ENCODE results near the gene CDH4.

The CDH4 gene

GRCh38 chr20:61778495-61778863 is 526.4 kb downstream of the CDH4 start:
- DNase-seq (ENCODE audit: low spot score) = no peak
- TF ChIP-seq, protein P1, sequence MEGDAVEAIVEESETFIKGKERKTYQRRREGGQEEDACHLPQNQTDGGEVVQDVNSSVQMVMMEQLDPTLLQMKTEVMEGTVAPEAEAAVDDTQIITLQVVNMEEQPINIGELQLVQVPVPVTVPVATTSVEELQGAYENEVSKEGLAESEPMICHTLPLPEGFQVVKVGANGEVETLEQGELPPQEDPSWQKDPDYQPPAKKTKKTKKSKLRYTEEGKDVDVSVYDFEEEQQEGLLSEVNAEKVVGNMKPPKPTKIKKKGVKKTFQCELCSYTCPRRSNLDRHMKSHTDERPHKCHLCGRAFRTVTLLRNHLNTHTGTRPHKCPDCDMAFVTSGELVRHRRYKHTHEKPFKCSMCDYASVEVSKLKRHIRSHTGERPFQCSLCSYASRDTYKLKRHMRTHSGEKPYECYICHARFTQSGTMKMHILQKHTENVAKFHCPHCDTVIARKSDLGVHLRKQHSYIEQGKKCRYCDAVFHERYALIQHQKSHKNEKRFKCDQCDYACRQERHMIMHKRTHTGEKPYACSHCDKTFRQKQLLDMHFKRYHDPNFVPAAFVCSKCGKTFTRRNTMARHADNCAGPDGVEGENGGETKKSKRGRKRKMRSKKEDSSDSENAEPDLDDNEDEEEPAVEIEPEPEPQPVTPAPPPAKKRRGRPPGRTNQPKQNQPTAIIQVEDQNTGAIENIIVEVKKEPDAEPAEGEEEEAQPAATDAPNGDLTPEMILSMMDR (conservative IDR thresholded peaks at IDR 0.05; ENCODE audit: low read depth) = no peak
- no peak overlapping the region for H3K27ac ChIP-seq
- CTCF ChIA-PET = interaction anchor here (0.8 to 0.9 kb wide), 2 partner anchors 31 to 115 kb away, joined by 3 read pairs; no protein-coding TSS in a partner anchor
- POLR2A ChIA-PET (ENCODE audit: low non-redundant PET) = no interaction called here

DNA sequence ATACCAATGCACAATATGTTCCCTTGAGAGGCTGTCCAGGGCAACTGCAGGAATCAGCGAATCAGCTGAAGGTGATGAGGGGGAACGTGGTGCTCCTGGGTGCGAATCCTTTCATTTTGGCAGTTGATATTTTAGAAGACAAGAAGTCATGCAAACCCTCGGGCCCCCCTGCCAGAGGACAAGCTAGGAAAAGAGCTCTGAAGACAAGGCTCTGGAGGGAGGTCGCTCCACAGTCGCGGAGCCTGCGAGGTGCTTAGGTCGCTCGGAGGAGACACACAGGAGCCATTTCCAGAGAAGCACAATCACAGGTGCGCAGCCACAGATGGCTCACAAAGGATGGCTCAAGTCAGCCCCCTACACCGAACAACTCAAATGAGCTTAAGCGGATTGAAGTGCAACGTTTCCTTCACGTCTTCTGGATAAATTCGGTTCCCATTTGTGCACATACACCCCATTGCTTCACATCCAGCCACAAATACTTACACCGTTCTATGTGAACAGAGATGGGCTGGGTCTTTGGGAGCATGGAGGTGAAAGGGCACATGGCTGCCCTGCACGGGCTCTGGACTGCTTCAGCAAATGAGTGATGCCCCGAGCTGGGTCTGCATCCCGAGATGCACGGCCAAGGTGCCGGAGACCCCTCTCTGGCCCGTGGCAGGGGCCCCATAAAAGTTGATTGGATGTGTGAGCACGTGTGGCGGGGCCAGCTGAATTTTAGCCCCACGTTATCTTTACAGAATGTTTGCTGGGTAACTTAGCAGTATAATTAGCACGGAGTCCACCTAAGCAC is 527.3 kb downstream of the CDH4 start:
- CTCF ChIA-PET = interaction anchor here (0.6 to 0.9 kb wide), 3 partner anchors 20 to 114 kb away, joined by 3 read pairs; no protein-coding TSS in a partner anchor
- H3K27ac ChIP-seq = no peak overlapping the region
- no peak for DNase-seq (ENCODE audit: low spot score)
- TF ChIP-seq, protein P1 (conservative IDR thresholded peaks at IDR 0.05; ENCODE audit: low read depth) = no peak
- POLR2A ChIA-PET (ENCODE audit: low non-redundant PET) = no interaction called here

DNA sequence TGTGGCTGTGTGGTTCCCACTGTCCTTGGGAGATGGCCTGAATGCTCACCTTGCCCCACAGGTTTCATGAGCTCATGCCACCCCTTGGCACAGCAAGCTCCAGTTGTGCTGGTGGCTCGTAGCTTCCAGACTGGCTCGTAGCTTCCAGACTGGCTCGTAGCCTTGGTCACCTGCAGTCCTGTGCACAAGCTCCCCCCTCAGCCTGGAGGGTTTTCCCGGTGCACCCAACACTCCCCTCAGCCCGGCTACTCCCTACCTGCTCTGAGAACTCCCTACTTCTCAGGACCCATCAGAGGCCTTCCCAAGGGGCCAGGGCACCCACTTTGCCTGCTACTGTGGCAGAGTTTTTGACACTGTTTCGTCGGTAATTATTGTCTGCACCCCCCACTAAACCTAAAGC is 528.0 kb downstream of the CDH4 start:
- no peak overlapping the region for H3K27ac ChIP-seq
- TF ChIP-seq, protein P1 (conservative IDR thresholded peaks at IDR 0.05; ENCODE audit: low read depth) = no peak
- POLR2A ChIA-PET (ENCODE audit: low non-redundant PET) = no interaction called here
- DNase-seq (ENCODE audit: low spot score) = no peak
- CTCF ChIA-PET = no interaction called here

DNA sequence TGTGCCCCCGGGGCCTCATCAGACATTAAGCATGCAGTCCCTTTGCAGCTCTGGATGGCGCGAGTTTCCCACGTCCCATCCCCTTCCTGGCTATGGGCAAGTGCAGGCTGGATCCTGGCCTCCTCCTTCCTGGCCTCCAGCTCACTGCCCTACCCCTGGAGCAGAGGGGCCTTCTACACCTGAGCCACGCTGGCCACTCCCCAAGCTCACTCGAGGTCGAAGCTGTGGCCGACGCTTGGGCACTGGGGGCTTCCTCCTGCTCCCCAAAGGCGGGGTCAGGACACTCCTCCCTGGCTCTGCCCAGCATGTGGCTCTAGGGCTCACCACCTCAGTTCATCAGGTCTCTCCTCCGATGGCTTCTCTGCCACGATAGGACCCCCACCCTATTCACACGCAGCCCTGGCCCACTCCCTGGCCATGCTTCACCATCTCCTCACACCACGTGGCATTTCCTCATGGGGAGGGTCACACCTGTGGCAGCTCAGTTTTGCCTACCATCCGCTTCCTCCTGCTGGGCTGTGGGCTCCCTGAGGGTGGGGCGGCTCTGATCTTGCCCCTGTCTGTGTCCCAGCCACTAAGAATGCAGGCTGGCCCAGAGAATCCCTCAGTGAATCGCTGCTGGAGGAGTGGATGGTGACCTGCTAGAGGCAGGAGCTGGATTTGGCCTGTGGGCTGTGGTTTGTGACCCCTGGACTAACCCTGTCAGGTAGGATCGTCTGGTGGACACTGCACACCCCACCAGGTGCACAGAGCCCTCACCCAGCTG is 532.9 kb downstream of the CDH4 start:
- ChIA-PET POLR2A (ENCODE audit: low non-redundant PET) (no interaction called here), CTCF (interaction anchor here (0.6 to 0.7 kb wide), 2 partner anchors 343 to 608 kb away, joined by 3 to 4 read pairs; no protein-coding TSS in a partner anchor)
- no peak overlapping the region for H3K27ac ChIP-seq
- DNase-seq (ENCODE audit: low spot score) = no peak
- TF ChIP-seq, protein P1 (conservative IDR thresholded peaks at IDR 0.05; ENCODE audit: low read depth) = no peak

DNA sequence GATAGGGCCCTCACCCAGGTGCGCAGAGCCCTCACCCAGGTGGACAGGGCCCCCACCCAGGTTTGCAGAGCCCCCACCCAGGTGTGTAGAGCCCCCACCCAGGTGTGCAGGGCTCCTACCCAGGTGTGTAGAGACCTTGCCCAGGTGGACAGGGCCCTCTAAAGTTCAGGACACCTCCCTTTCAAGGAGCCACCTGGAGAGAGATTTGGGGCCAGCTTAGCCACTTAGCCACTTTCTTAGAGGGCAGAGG is 533.4 kb downstream of the CDH4 start:
- TF ChIP-seq, protein P1 (conservative IDR thresholded peaks at IDR 0.05; ENCODE audit: low read depth) = no peak
- ChIA-PET POLR2A (ENCODE audit: low non-redundant PET) (no interaction called here), CTCF (interaction anchor here (0.7 kb wide), 1 partner anchor 608 kb away, joined by 4 read pairs; no protein-coding TSS in a partner anchor)

GRCh38 chr20:61786230-61786629 is 534.2 kb downstream of the CDH4 start:
- ChIA-PET POLR2A (ENCODE audit: low non-redundant PET) (no interaction called here), CTCF (no interaction called here)
- TF ChIP-seq, protein P1 (conservative IDR thresholded peaks at IDR 0.05; ENCODE audit: low read depth) = no peak
- no peak for DNase-seq (ENCODE audit: low spot score)
- H3K27ac ChIP-seq = no peak overlapping the region

More for the DNA sequence above, 533.4 kb downstream of the CDH4 start:
- no peak overlapping the region for H3K27ac ChIP-seq
- no peak for DNase-seq (ENCODE audit: low spot score)
